ENCODE measurements around the gene EHBP1. TPM values are rescaled to one million over a fixed set of nuclear protein-coding genes. Genes with fewer than 3 reads are reported as not detected.

EHBP1 gene
- total and polyA plus RNA-seq, 3 experiments from 2014 or later, result 12.5 to 23.1 (median 22.7) TPM

- Histone ChIP-seq H3K4me1 (ENCODE audit: insufficient read depth, low read length) (no peaks in the 10 kb centered on the region), H3K27ac (ENCODE audit: low read depth, low read length) (no peak overlapping the region), H3K36me3 (ENCODE audit: insufficient read depth, low read length) (no peaks in the 10 kb centered on the region), H3K9me3 (ENCODE audit: low read length) (no peaks in the 10 kb centered on the region), H3K4me3 (ENCODE audit: low read length) (no peak overlapping the region), H3K27me3 (ENCODE audit: insufficient read depth, low read length, poor library complexity, severe bottlenecking) (peaks cover 10% of the 10 kb centered on the region)
- H3K27ac Mint-ChIP-seq, result no peak overlapping the region
- POLR2A ChIA-PET, result no interaction called here
- CTCF ChIA-PET, result no interaction called here
- no peak overlapping the region for H3K4me3 Mint-ChIP-seq
- no peaks in the 10 kb centered on the region for H3K36me3 Mint-ChIP-seq
- H3K27me3 Mint-ChIP-seq, result peaks cover 25 to 64% of the 10 kb centered on the region in 2 donors
- no peaks in the 10 kb centered on the region for H3K4me1 Mint-ChIP-seq
- H3K9me3 Mint-ChIP-seq, result no peaks in the 10 kb centered on the region
- DNase-seq, result no peak
These were observed 17.9 kb upstream of the EHBP1 start for GRCh38 chr2:62687636-62688035.

- no peaks in the 10 kb centered on the region for H3K36me3 ChIP-seq (ENCODE audit: insufficient read depth, low read length)
- DNase-seq, result no peak
- Mint-ChIP-seq H3K9me3 (peaks cover 0 to 4% (median 0%) of the 10 kb centered on the region in 5 donors), H3K27ac (no peak overlapping the region), H3K36me3 (no peaks in the 10 kb centered on the region), H3K4me3 (no peak overlapping the region), H3K4me1 (no peaks in the 10 kb centered on the region), H3K27me3 (peaks cover 21 to 64% of the 10 kb centered on the region in 2 donors)
- H3K9me3 ChIP-seq (ENCODE audit: low read length), result no peaks in the 10 kb centered on the region
- CTCF ChIA-PET, result no interaction called here
- H3K27me3 ChIP-seq (ENCODE audit: insufficient read depth, low read length, poor library complexity, severe bottlenecking), result peaks cover 5% of the 10 kb centered on the region
- no peaks in the 10 kb centered on the region for H3K4me1 ChIP-seq (ENCODE audit: insufficient read depth, low read length)
- H3K4me3 ChIP-seq (ENCODE audit: low read length), result no peak overlapping the region
- POLR2A ChIA-PET, result no interaction called here
- H3K27ac ChIP-seq (ENCODE audit: low read depth, low read length), result no peak overlapping the region
These were observed 16.7 kb upstream of the EHBP1 start for GRCh38 chr2:62688771-62689170.

- H3K27me3 ChIP-seq (ENCODE audit: insufficient read depth, low read length, poor library complexity, severe bottlenecking), result peaks cover 5% of the 10 kb centered on the region
- no peak for DNase-seq
- CTCF ChIA-PET, result no interaction called here
- Mint-ChIP-seq H3K27ac (no peak overlapping the region), H3K27me3 (peaks cover 17 to 69% of the 10 kb centered on the region in 2 donors), H3K4me3 (no peak overlapping the region), H3K9me3 (peaks cover 0 to 4% (median 0%) of the 10 kb centered on the region in 5 donors), H3K4me1 (no peaks in the 10 kb centered on the region), H3K36me3 (no peaks in the 10 kb centered on the region)
- H3K36me3 ChIP-seq (ENCODE audit: insufficient read depth, low read length), result no peaks in the 10 kb centered on the region
- H3K4me1 ChIP-seq (ENCODE audit: insufficient read depth, low read length), result no peaks in the 10 kb centered on the region
- POLR2A ChIA-PET, result no interaction called here
- no peaks in the 10 kb centered on the region for H3K9me3 ChIP-seq (ENCODE audit: low read length)
- H3K4me3 ChIP-seq (ENCODE audit: low read length), result no peak overlapping the region
- H3K27ac ChIP-seq (ENCODE audit: low read depth, low read length), result no peak overlapping the region
These were observed 14.3 kb upstream of the EHBP1 start for GRCh38 chr2:62691186-62691585.

- Mint-ChIP-seq H3K27me3 (peaks cover 15 to 63% of the 10 kb centered on the region in 2 donors), H3K4me1 (no peaks in the 10 kb centered on the region), H3K4me3 (no peak overlapping the region), H3K36me3 (no peaks in the 10 kb centered on the region), H3K9me3 (peaks cover 0 to 4% (median 0%) of the 10 kb centered on the region in 5 donors), H3K27ac (no peak overlapping the region)
- no peak overlapping the region for H3K4me3 ChIP-seq (ENCODE audit: low read length)
- no peak overlapping the region for H3K27ac ChIP-seq (ENCODE audit: low read depth, low read length)
- ChIA-PET CTCF (no interaction called here), POLR2A (no interaction called here)
- H3K36me3 ChIP-seq (ENCODE audit: insufficient read depth, low read length), result no peaks in the 10 kb centered on the region
- peaks cover 4% of the 10 kb centered on the region for H3K27me3 ChIP-seq (ENCODE audit: insufficient read depth, low read length, poor library complexity, severe bottlenecking)
- no peak for DNase-seq
- no peaks in the 10 kb centered on the region for H3K4me1 ChIP-seq (ENCODE audit: insufficient read depth, low read length)
- no peaks in the 10 kb centered on the region for H3K9me3 ChIP-seq (ENCODE audit: low read length)
These were observed 13.3 kb upstream of the EHBP1 start for GRCh38 chr2:62692225-62692624.

- POLR2A ChIA-PET, result no interaction called here
- H3K27me3 ChIP-seq (ENCODE audit: insufficient read depth, low read length, poor library complexity, severe bottlenecking), result no peaks in the 10 kb centered on the region
- Mint-ChIP-seq H3K27me3 (peaks cover 6 to 14% of the 10 kb centered on the region in 2 donors), H3K9me3 (no peaks in the 10 kb centered on the region), H3K36me3 (no peaks in the 10 kb centered on the region), H3K27ac (no peak overlapping the region), H3K4me1 (no peaks in the 10 kb centered on the region), H3K4me3 (no peak overlapping the region)
- DNase-seq, result no peak
- no peak overlapping the region for H3K4me3 ChIP-seq (ENCODE audit: low read length)
- H3K36me3 ChIP-seq (ENCODE audit: insufficient read depth, low read length), result no peaks in the 10 kb centered on the region
- H3K9me3 ChIP-seq (ENCODE audit: low read length), result no peaks in the 10 kb centered on the region
- CTCF ChIA-PET, result no interaction called here
- no peaks in the 10 kb centered on the region for H3K4me1 ChIP-seq (ENCODE audit: insufficient read depth, low read length)
- no peak overlapping the region for H3K27ac ChIP-seq (ENCODE audit: low read depth, low read length)
These were observed 6.9 kb upstream of the EHBP1 start for GRCh38 chr2:62698653-62699052.

GRCh38 chr2:62704654-62705006 lies 883 bp upstream of the EHBP1 start:
- no peaks in the 10 kb centered on the region for H3K36me3 ChIP-seq (ENCODE audit: insufficient read depth, low read length)
- ChIA-PET POLR2A (no interaction called here), CTCF (interaction anchor here (1.0 kb wide), 1 partner anchor 19 kb away, joined by 3 read pairs; no protein-coding TSS in a partner anchor)
- Mint-ChIP-seq H3K9me3 (no peaks in the 10 kb centered on the region), H3K4me1 (peaks cover 33 to 38% (median 38%) of the 10 kb centered on the region in 3 donors), H3K27ac (peak overlapping the region; percentile 15 to 95 (median 88)), H3K27me3 (peaks cover 0 to 1% of the 10 kb centered on the region in 2 donors), H3K36me3 (peaks cover 3 to 10% (median 7%) of the 10 kb centered on the region in 3 donors), H3K4me3 (peak overlapping the region; percentile 86 to 96 (median 92))
- peak overlapping the region; percentile 87 for H3K4me3 ChIP-seq (ENCODE audit: low read length)
- H3K27me3 ChIP-seq (ENCODE audit: insufficient read depth, low read length, poor library complexity, severe bottlenecking), result no peaks in the 10 kb centered on the region
- no peak for DNase-seq
- H3K9me3 ChIP-seq (ENCODE audit: low read length), result no peaks in the 10 kb centered on the region
- peak overlapping the region; percentile 46 for H3K27ac ChIP-seq (ENCODE audit: low read depth, low read length)
- H3K4me1 ChIP-seq (ENCODE audit: insufficient read depth, low read length), result peaks cover 18% of the 10 kb centered on the region

GRCh38 chr2:62705859-62706720 lies 577 bp downstream of the EHBP1 start:
- Mint-ChIP-seq H3K27me3 (peaks cover 0 to 1% of the 10 kb centered on the region in 2 donors), H3K27ac (peak overlapping the region; percentile 36 to 95 (median 86)), H3K4me1 (peaks cover 36 to 44% (median 38%) of the 10 kb centered on the region in 3 donors), H3K36me3 (peaks cover 3 to 10% (median 7%) of the 10 kb centered on the region in 3 donors), H3K9me3 (no peaks in the 10 kb centered on the region), H3K4me3 (peak overlapping the region; percentile 86 to 96 (median 92))
- no peak for DNase-seq
- H3K4me3 ChIP-seq (ENCODE audit: low read length), result peak overlapping the region; percentile 66
- POLR2A ChIA-PET, result interaction anchor here (0.8 kb wide), 1 partner anchor 198 kb away, joined by 4 read pairs; no protein-coding TSS in a partner anchor
- CTCF ChIA-PET, result no interaction called here
- no peaks in the 10 kb centered on the region for H3K27me3 ChIP-seq (ENCODE audit: insufficient read depth, low read length, poor library complexity, severe bottlenecking)
- H3K4me1 ChIP-seq (ENCODE audit: insufficient read depth, low read length), result peaks cover 22% of the 10 kb centered on the region
- H3K27ac ChIP-seq (ENCODE audit: low read depth, low read length), result peak overlapping the region; percentile 35
- H3K9me3 ChIP-seq (ENCODE audit: low read length), result no peaks in the 10 kb centered on the region
- no peaks in the 10 kb centered on the region for H3K36me3 ChIP-seq (ENCODE audit: insufficient read depth, low read length)

GRCh38 chr2:62706721-62707521 lies 1.4 kb downstream of the EHBP1 start:
- Mint-ChIP-seq H3K36me3 (peaks cover 3 to 10% (median 7%) of the 10 kb centered on the region in 3 donors), H3K27me3 (peaks cover 0 to 1% of the 10 kb centered on the region in 2 donors), H3K4me1 (peaks cover 36 to 44% (median 38%) of the 10 kb centered on the region in 3 donors), H3K27ac (peak overlapping the region; percentile 36 to 86 (median 82)), H3K4me3 (peak overlapping the region; percentile 86 to 96 (median 92)), H3K9me3 (no peaks in the 10 kb centered on the region)
- H3K9me3 ChIP-seq (ENCODE audit: low read length), result no peaks in the 10 kb centered on the region
- peaks cover 22% of the 10 kb centered on the region for H3K4me1 ChIP-seq (ENCODE audit: insufficient read depth, low read length)
- no peak overlapping the region for H3K27ac ChIP-seq (ENCODE audit: low read depth, low read length)
- no peak for DNase-seq
- H3K4me3 ChIP-seq (ENCODE audit: low read length), result peak overlapping the region; percentile 66
- CTCF ChIA-PET, result no interaction called here
- POLR2A ChIA-PET, result no interaction called here
- no peaks in the 10 kb centered on the region for H3K27me3 ChIP-seq (ENCODE audit: insufficient read depth, low read length, poor library complexity, severe bottlenecking)
- H3K36me3 ChIP-seq (ENCODE audit: insufficient read depth, low read length), result no peaks in the 10 kb centered on the region

Measured in CD8-positive, alpha-beta memory T cell (primary cell).